ENCODE data around the gene C1orf198. TPM values are rescaled to one million over a fixed set of nuclear protein-coding genes. Genes with fewer than 3 reads are reported as not detected.

The C1orf198 gene
- polyA plus RNA-seq, 1 donor (not counting 4 experiments of a cell fraction or from before 2014, with no cell fraction given) = 6.8 TPM

- Histone ChIP-seq H3K27ac (ENCODE audit: control insufficient read depth, insufficient read depth, low read length) (no peak overlapping the region), H3K36me3 (ENCODE audit: control insufficient read depth in 2 of 2, extremely low read depth in 1 of 2, insufficient read depth in 2 of 2, low read length in 2 of 2) (no peaks in the 10 kb centered on the region), H4K20me1 (ENCODE audit: control insufficient read depth, extremely low read depth, insufficient read depth, low read length) (no peaks in the 10 kb centered on the region), H3K4me2 (ENCODE audit: control insufficient read depth, extremely low read depth, insufficient read depth, low read depth, low read length) (no peak overlapping the region), H3K9me3 (ENCODE audit: control insufficient read depth, low read depth, low read length) (no peaks in the 10 kb centered on the region), H3K9ac (ENCODE audit: control insufficient read depth, extremely low read depth, insufficient read depth, low read length) (no peak overlapping the region), H3K4me1 (ENCODE audit: control insufficient read depth, extremely low read depth, insufficient read depth, low read length) (no peaks in the 10 kb centered on the region), H3K9me1 (ENCODE audit: control insufficient read depth, extremely low read depth, insufficient read depth, low read length) (no peaks in the 10 kb centered on the region), H3K4me3 (ENCODE audit: control insufficient read depth in 2 of 3, extremely low read depth in 1 of 3, insufficient read depth in 2 of 3, low read depth in 1 of 3, low read length in 3 of 3) (no peak overlapping the region), H2AFZ (ENCODE audit: control insufficient read depth, low read length) (no peak overlapping the region), H3K27me3 (ENCODE audit: control insufficient read depth, extremely low read depth, insufficient read depth, low read length) (no peaks in the 10 kb centered on the region), H3K79me2 (ENCODE audit: control insufficient read depth, insufficient read depth, low read length) (no peaks in the 10 kb centered on the region)
- DNase-seq (ENCODE audit: low read depth, low spot score) (no peak), FAIRE-seq (no peak)
- TF ChIP-seq EZH2 (IDR thresholded peaks at IDR 0.05; ENCODE audit: low read length) (no peak), CTCF (optimal IDR thresholded peaks at IDR 0.05 in 1 of 3, IDR thresholded peaks at IDR 0.05 in 1 of 3, conservative IDR thresholded peaks at IDR 0.05 in 1 of 3; ENCODE audit: extremely low read depth in 1 of 3, insufficient read depth in 2 of 3, low read length in 3 of 3) (no peak)
- dilution Hi-C loops (cut with MboI; ENCODE audit: extremely low pct_ligation_motif_present, low sequenced_read_pairs) = no loop called here
These were observed 9.7 kb upstream of the C1orf198 start for GRCh38 chr1:230877924-230878590.

GRCh38 chr1:230877146-230877923 is 9.0 kb upstream of the C1orf198 start:
- Histone ChIP-seq H2AFZ (ENCODE audit: control insufficient read depth, low read length) (no peak overlapping the region), H3K9me3 (ENCODE audit: control insufficient read depth, low read depth, low read length) (no peaks in the 10 kb centered on the region), H3K4me3 (ENCODE audit: control insufficient read depth in 2 of 3, extremely low read depth in 1 of 3, insufficient read depth in 2 of 3, low read depth in 1 of 3, low read length in 3 of 3) (no peak overlapping the region), H3K4me2 (ENCODE audit: control insufficient read depth, extremely low read depth, insufficient read depth, low read depth, low read length) (no peak overlapping the region), H3K4me1 (ENCODE audit: control insufficient read depth, extremely low read depth, insufficient read depth, low read length) (no peaks in the 10 kb centered on the region), H3K27me3 (ENCODE audit: control insufficient read depth, extremely low read depth, insufficient read depth, low read length) (no peaks in the 10 kb centered on the region), H3K9ac (ENCODE audit: control insufficient read depth, extremely low read depth, insufficient read depth, low read length) (no peak overlapping the region), H3K79me2 (ENCODE audit: control insufficient read depth, insufficient read depth, low read length) (no peaks in the 10 kb centered on the region), H3K27ac (ENCODE audit: control insufficient read depth, insufficient read depth, low read length) (no peak overlapping the region), H3K9me1 (ENCODE audit: control insufficient read depth, extremely low read depth, insufficient read depth, low read length) (no peaks in the 10 kb centered on the region), H3K36me3 (ENCODE audit: control insufficient read depth in 2 of 2, extremely low read depth in 1 of 2, insufficient read depth in 2 of 2, low read length in 2 of 2) (no peaks in the 10 kb centered on the region), H4K20me1 (ENCODE audit: control insufficient read depth, extremely low read depth, insufficient read depth, low read length) (no peaks in the 10 kb centered on the region)
- dilution Hi-C loops (cut with MboI; ENCODE audit: extremely low pct_ligation_motif_present, low sequenced_read_pairs) = no loop called here
- no peak for DNase-seq (ENCODE audit: low read depth, low spot score)
- FAIRE-seq = no peak
- no peak for TF ChIP-seq EZH2 (IDR thresholded peaks at IDR 0.05; ENCODE audit: low read length)
- TF ChIP-seq CTCF (optimal IDR thresholded peaks at IDR 0.05 in 1 of 3, IDR thresholded peaks at IDR 0.05 in 1 of 3, conservative IDR thresholded peaks at IDR 0.05 in 1 of 3; ENCODE audit: extremely low read depth in 1 of 3, insufficient read depth in 2 of 3, low read length in 3 of 3) = no peak

All from keratinocyte (primary cell).